ENCODE data around the gene HP.

The HP gene

GRCh38 chr16:72029567-72030271 lies 24.6 kb upstream of the HP start:
- no CpG with 5 or more reads among the region's 7 CpGs for WGBS (ENCODE audit: extremely low coverage, insufficient coverage, insufficient read length)
- H4K12ac ChIP-seq (ENCODE audit: low read depth, low read length) = no peak overlapping the region

GRCh38 chr16:72033437-72033836 lies 20.9 kb upstream of the HP start:
- H3K4ac ChIP-seq (ENCODE audit: low read depth, low read length) = no peak overlapping the region
- DNase-seq = no peak

More at GRCh38 chr16:72029567-72030271, 24.6 kb upstream of the HP start:
- DNase-seq = no peak
- no peak overlapping the region for H3K4me3 ChIP-seq (ENCODE audit: low read depth, low read length)
- H4K8ac ChIP-seq (ENCODE audit: low read depth, low read length) = no peak overlapping the region
- no peaks in the 10 kb centered on the region for H3K27me3 ChIP-seq (ENCODE audit: insufficient read depth, low read length)
- no peak overlapping the region for H2BK5ac ChIP-seq (ENCODE audit: low read depth, low read length, poor library complexity)
- H3K23ac ChIP-seq (ENCODE audit: low read length) = no peak overlapping the region
- no peak overlapping the region for H4K91ac ChIP-seq (ENCODE audit: low read depth, low read length)
- H2BK12ac ChIP-seq (ENCODE audit: low read length) = no peak overlapping the region
- no peak overlapping the region for H3K27ac ChIP-seq (ENCODE audit: low read depth, low read length)
- no peaks in the 10 kb centered on the region for H3K79me1 ChIP-seq (ENCODE audit: low read length)
- no peak overlapping the region for H3K4me2 ChIP-seq (ENCODE audit: low read length)
- no peak overlapping the region for H2AK5ac ChIP-seq (ENCODE audit: low read length)
- no peak overlapping the region for H3K9ac ChIP-seq (ENCODE audit: low read length)
- H3K4me1 ChIP-seq (ENCODE audit: control insufficient read depth in 1 of 2, insufficient read depth in 2 of 2, low read length in 2 of 2) = no peaks in the 10 kb centered on the region
- no peaks in the 10 kb centered on the region for H3K79me2 ChIP-seq (ENCODE audit: control insufficient read depth, insufficient read depth, low read length, poor library complexity)
- H3K36me3 ChIP-seq (ENCODE audit: control insufficient read depth in 1 of 2, insufficient read depth in 2 of 2, low read length in 2 of 2) = no peaks in the 10 kb centered on the region
- no peak overlapping the region for H2AFZ ChIP-seq (ENCODE audit: insufficient read depth, low read length, poor library complexity)
- no peak overlapping the region for H2BK120ac ChIP-seq (ENCODE audit: insufficient read depth, low read length, poor library complexity)
- H3K18ac ChIP-seq (ENCODE audit: low read length) = no peak overlapping the region
- H3K4ac ChIP-seq (ENCODE audit: low read depth, low read length) = no peak overlapping the region
- no peaks in the 10 kb centered on the region for H3K9me3 ChIP-seq (ENCODE audit: insufficient read depth, low read depth, low read length)
- H3K14ac ChIP-seq (ENCODE audit: low read length) = no peak overlapping the region

GRCh38 chr16:72036098-72036497 lies 18.2 kb upstream of the HP start:
- DNase-seq = no peak
- Histone ChIP-seq H3K4me3 (ENCODE audit: low read depth, low read length) (no peak overlapping the region), H3K27me3 (ENCODE audit: insufficient read depth, low read length) (no peaks in the 10 kb centered on the region), H3K18ac (ENCODE audit: low read length) (no peak overlapping the region), H2BK12ac (ENCODE audit: low read length) (no peak overlapping the region), H3K4ac (ENCODE audit: low read depth, low read length) (no peak overlapping the region), H2BK5ac (ENCODE audit: low read depth, low read length, poor library complexity) (no peak overlapping the region), H3K79me1 (ENCODE audit: low read length) (no peaks in the 10 kb centered on the region), H2AFZ (ENCODE audit: insufficient read depth, low read length, poor library complexity) (no peak overlapping the region), H3K36me3 (ENCODE audit: control insufficient read depth in 1 of 2, insufficient read depth in 2 of 2, low read length in 2 of 2) (no peaks in the 10 kb centered on the region), H3K79me2 (ENCODE audit: control insufficient read depth, insufficient read depth, low read length, poor library complexity) (no peaks in the 10 kb centered on the region), H2BK120ac (ENCODE audit: insufficient read depth, low read length, poor library complexity) (no peak overlapping the region), H3K9ac (ENCODE audit: low read length) (no peak overlapping the region), H3K4me2 (ENCODE audit: low read length) (no peak overlapping the region), H4K12ac (ENCODE audit: low read depth, low read length) (no peak overlapping the region), H3K4me1 (ENCODE audit: control insufficient read depth in 1 of 2, insufficient read depth in 2 of 2, low read length in 2 of 2) (no peaks in the 10 kb centered on the region), H2AK5ac (ENCODE audit: low read length) (no peak overlapping the region), H4K91ac (ENCODE audit: low read depth, low read length) (no peak overlapping the region), H4K8ac (ENCODE audit: low read depth, low read length) (no peak overlapping the region), H3K9me3 (ENCODE audit: insufficient read depth, low read depth, low read length) (no peaks in the 10 kb centered on the region), H3K27ac (ENCODE audit: low read depth, low read length) (no peak overlapping the region), H3K23ac (ENCODE audit: low read length) (no peak overlapping the region), H3K14ac (ENCODE audit: low read length) (no peak overlapping the region)
- WGBS (ENCODE audit: extremely low coverage, insufficient coverage, insufficient read length) = no CpG with 5 or more reads among the region's 5 CpGs

More at GRCh38 chr16:72033437-72033836, 20.9 kb upstream of the HP start:
- H3K23ac ChIP-seq (ENCODE audit: low read length) = no peak overlapping the region
- H3K79me1 ChIP-seq (ENCODE audit: low read length) = no peaks in the 10 kb centered on the region
- no peak overlapping the region for H4K8ac ChIP-seq (ENCODE audit: low read depth, low read length)
- H3K79me2 ChIP-seq (ENCODE audit: control insufficient read depth, insufficient read depth, low read length, poor library complexity) = no peaks in the 10 kb centered on the region
- no peak overlapping the region for H3K18ac ChIP-seq (ENCODE audit: low read length)
- H3K36me3 ChIP-seq (ENCODE audit: control insufficient read depth in 1 of 2, insufficient read depth in 2 of 2, low read length in 2 of 2) = no peaks in the 10 kb centered on the region
- no peak overlapping the region for H3K4me3 ChIP-seq (ENCODE audit: low read depth, low read length)
- no peak overlapping the region for H2BK5ac ChIP-seq (ENCODE audit: low read depth, low read length, poor library complexity)
- no peak overlapping the region for H3K14ac ChIP-seq (ENCODE audit: low read length)
- H4K91ac ChIP-seq (ENCODE audit: low read depth, low read length) = no peak overlapping the region
- H3K9ac ChIP-seq (ENCODE audit: low read length) = no peak overlapping the region
- no CpG with 5 or more reads among the region's 4 CpGs for WGBS (ENCODE audit: extremely low coverage, insufficient coverage, insufficient read length)
- H3K4me2 ChIP-seq (ENCODE audit: low read length) = no peak overlapping the region
- H3K27me3 ChIP-seq (ENCODE audit: insufficient read depth, low read length) = no peaks in the 10 kb centered on the region
- no peak overlapping the region for H2BK12ac ChIP-seq (ENCODE audit: low read length)
- H3K4me1 ChIP-seq (ENCODE audit: control insufficient read depth in 1 of 2, insufficient read depth in 2 of 2, low read length in 2 of 2) = no peaks in the 10 kb centered on the region
- H3K27ac ChIP-seq (ENCODE audit: low read depth, low read length) = no peak overlapping the region
- no peaks in the 10 kb centered on the region for H3K9me3 ChIP-seq (ENCODE audit: insufficient read depth, low read depth, low read length)
- H4K12ac ChIP-seq (ENCODE audit: low read depth, low read length) = no peak overlapping the region
- H2AK5ac ChIP-seq (ENCODE audit: low read length) = no peak overlapping the region
- H2BK120ac ChIP-seq (ENCODE audit: insufficient read depth, low read length, poor library complexity) = no peak overlapping the region
- H2AFZ ChIP-seq (ENCODE audit: insufficient read depth, low read length, poor library complexity) = no peak overlapping the region

GRCh38 chr16:72042157-72042660 lies 12.1 kb upstream of the HP start:
- no peak overlapping the region for H3K18ac ChIP-seq (ENCODE audit: low read length)
- H2BK5ac ChIP-seq (ENCODE audit: low read depth, low read length, poor library complexity) = no peak overlapping the region
- H4K8ac ChIP-seq (ENCODE audit: low read depth, low read length) = no peak overlapping the region
- H2AK5ac ChIP-seq (ENCODE audit: low read length) = no peak overlapping the region
- no peak overlapping the region for H3K4me3 ChIP-seq (ENCODE audit: low read depth, low read length)
- H4K91ac ChIP-seq (ENCODE audit: low read depth, low read length) = no peak overlapping the region
- no peak for DNase-seq
- H3K4me1 ChIP-seq (ENCODE audit: control insufficient read depth in 1 of 2, insufficient read depth in 2 of 2, low read length in 2 of 2) = no peaks in the 10 kb centered on the region
- H2BK12ac ChIP-seq (ENCODE audit: low read length) = no peak overlapping the region
- no peak overlapping the region for H2AFZ ChIP-seq (ENCODE audit: insufficient read depth, low read length, poor library complexity)
- no peak overlapping the region for H3K14ac ChIP-seq (ENCODE audit: low read length)
- H3K4me2 ChIP-seq (ENCODE audit: low read length) = no peak overlapping the region
- WGBS (ENCODE audit: extremely low coverage, insufficient coverage, insufficient read length) = no CpG with 5 or more reads among the region's 2 CpGs
- H3K4ac ChIP-seq (ENCODE audit: low read depth, low read length) = no peak overlapping the region
- H3K79me1 ChIP-seq (ENCODE audit: low read length) = no peaks in the 10 kb centered on the region
- H2BK120ac ChIP-seq (ENCODE audit: insufficient read depth, low read length, poor library complexity) = no peak overlapping the region
- no peaks in the 10 kb centered on the region for H3K27me3 ChIP-seq (ENCODE audit: insufficient read depth, low read length)
- H3K9me3 ChIP-seq (ENCODE audit: insufficient read depth, low read depth, low read length) = no peaks in the 10 kb centered on the region
- no peak overlapping the region for H3K9ac ChIP-seq (ENCODE audit: low read length)
- no peaks in the 10 kb centered on the region for H3K36me3 ChIP-seq (ENCODE audit: control insufficient read depth in 1 of 2, insufficient read depth in 2 of 2, low read length in 2 of 2)
- no peak overlapping the region for H4K12ac ChIP-seq (ENCODE audit: low read depth, low read length)
- no peaks in the 10 kb centered on the region for H3K79me2 ChIP-seq (ENCODE audit: control insufficient read depth, insufficient read depth, low read length, poor library complexity)
- no peak overlapping the region for H3K23ac ChIP-seq (ENCODE audit: low read length)
- no peak overlapping the region for H3K27ac ChIP-seq (ENCODE audit: low read depth, low read length)

All from trophoblast cell (in vitro differentiated cells and primary cell).